ENCODE results near the gene GOSR2. TPM values are rescaled to one million over a fixed set of nuclear protein-coding genes. Genes with fewer than 3 reads are reported as not detected.
"Not testable (repeated sequence)": the region's sequence is repeated elsewhere in the genome, so short reads cannot be mapped to it uniquely, and the experiment has no call there.

The GOSR2 gene
- total RNA-seq, 3 donors from 2014 or later (not counting 1 experiment from before 2014, with no cell fraction given), result 55.7 to 66.7 (median 59.1) TPM

- H3K4me1 Mint-ChIP-seq, result peaks cover 0 to 5% of the 10 kb centered on the region in 2 donors
- no peak overlapping the region for H3K27ac ChIP-seq (ENCODE audit: low read length)
- H3K36me3 Mint-ChIP-seq, result no peaks in the 10 kb centered on the region
- peaks cover 8% of the 10 kb centered on the region for H3K27me3 ChIP-seq (ENCODE audit: control insufficient read depth, insufficient read depth, low read length)
- TF ChIP-seq CTCF (IDR thresholded peaks at IDR 0.05), result no peak
- no peaks in the 10 kb centered on the region for H3K9me3 Mint-ChIP-seq
- H3K27ac Mint-ChIP-seq, result no peak overlapping the region
- no peaks in the 10 kb centered on the region for H3K36me3 ChIP-seq (ENCODE audit: control insufficient read depth, insufficient read depth, low read length)
- peaks cover 13% of the 10 kb centered on the region in 2 donors for H3K27me3 Mint-ChIP-seq (ENCODE audit: low read depth in 2 of 2)
- intact Hi-C loops (cut with micrococcal nuclease), result no loop called here
- H3K4me1 ChIP-seq (ENCODE audit: control insufficient read depth, insufficient read depth, low read length), result peaks cover 5% of the 10 kb centered on the region
- no peak overlapping the region for H3K4me3 ChIP-seq (ENCODE audit: low read length)
- H3K4me3 Mint-ChIP-seq, result no peak overlapping the region
- ATAC-seq (no peak), DNase-seq (no peak)
- no peaks in the 10 kb centered on the region for H3K9me3 ChIP-seq (ENCODE audit: control insufficient read depth, insufficient read depth, low read length)
- WGBS (ENCODE audit: insufficient coverage), result 80% methylated on average over 6 of the region's 6 CpGs
Observed at GRCh38 chr17:46983782-46984181, 60.8 kb downstream of the GOSR2 start.

- Histone ChIP-seq H3K27ac (ENCODE audit: low read length) (no peak overlapping the region), H3K36me3 (ENCODE audit: control insufficient read depth, insufficient read depth, low read length) (no peaks in the 10 kb centered on the region), H3K27me3 (ENCODE audit: control insufficient read depth, insufficient read depth, low read length) (peaks cover 7% of the 10 kb centered on the region), H3K4me1 (ENCODE audit: control insufficient read depth, insufficient read depth, low read length) (peaks cover 3% of the 10 kb centered on the region), H3K9me3 (ENCODE audit: control insufficient read depth, insufficient read depth, low read length) (no peaks in the 10 kb centered on the region), H3K4me3 (ENCODE audit: low read length) (no peak overlapping the region)
- DNase-seq, result no peak
- no peak for ATAC-seq
- H3K27me3 Mint-ChIP-seq (ENCODE audit: low read depth in 2 of 2), result peaks cover 12 to 13% of the 10 kb centered on the region in 2 donors
- no peak overlapping the region for H3K27ac Mint-ChIP-seq
- 48% methylated on average over 5 of the region's 6 CpGs for WGBS (ENCODE audit: insufficient coverage)
- no peak overlapping the region for H3K4me3 Mint-ChIP-seq
- intact Hi-C loops (cut with micrococcal nuclease), result no loop called here
- H3K4me1 Mint-ChIP-seq, result peaks cover 0 to 3% of the 10 kb centered on the region in 2 donors
- no peak for TF ChIP-seq CTCF (IDR thresholded peaks at IDR 0.05)
- H3K36me3 Mint-ChIP-seq, result no peaks in the 10 kb centered on the region
- H3K9me3 Mint-ChIP-seq, result no peaks in the 10 kb centered on the region
Observed at GRCh38 chr17:46984341-46984740, 61.4 kb downstream of the GOSR2 start.

- TF ChIP-seq CTCF (IDR thresholded peaks at IDR 0.05), result no peak
- 84% methylated on average over 5 of the region's 5 CpGs for WGBS (ENCODE audit: insufficient coverage)
- Histone ChIP-seq H3K27ac (ENCODE audit: low read length) (no peak overlapping the region), H3K4me3 (ENCODE audit: low read length) (no peak overlapping the region), H3K4me1 (ENCODE audit: control insufficient read depth, insufficient read depth, low read length) (no peaks in the 10 kb centered on the region), H3K9me3 (ENCODE audit: control insufficient read depth, insufficient read depth, low read length) (no peaks in the 10 kb centered on the region), H3K27me3 (ENCODE audit: control insufficient read depth, insufficient read depth, low read length) (peaks cover 3% of the 10 kb centered on the region), H3K36me3 (ENCODE audit: control insufficient read depth, insufficient read depth, low read length) (no peaks in the 10 kb centered on the region)
- Mint-ChIP-seq H3K27me3 (ENCODE audit: low read depth in 2 of 2) (peaks cover 7% of the 10 kb centered on the region in 2 donors), H3K36me3 (no peaks in the 10 kb centered on the region), H3K4me1 (no peaks in the 10 kb centered on the region), H3K27ac (no peak overlapping the region), H3K4me3 (no peak overlapping the region), H3K9me3 (no peaks in the 10 kb centered on the region)
- ATAC-seq, result no peak
- DNase-seq, result no peak
- intact Hi-C loops (cut with micrococcal nuclease), result no loop called here
Observed at GRCh38 chr17:46984892-46985291, 61.9 kb downstream of the GOSR2 start.

GRCh38 chr17:46986366-46986765, 63.4 kb downstream of the GOSR2 start:
- Histone ChIP-seq H3K27ac (ENCODE audit: low read length) (no peak overlapping the region), H3K9me3 (ENCODE audit: control insufficient read depth, insufficient read depth, low read length) (no peaks in the 10 kb centered on the region), H3K36me3 (ENCODE audit: control insufficient read depth, insufficient read depth, low read length) (no peaks in the 10 kb centered on the region), H3K4me1 (ENCODE audit: control insufficient read depth, insufficient read depth, low read length) (no peaks in the 10 kb centered on the region), H3K27me3 (ENCODE audit: control insufficient read depth, insufficient read depth, low read length) (no peaks in the 10 kb centered on the region), H3K4me3 (ENCODE audit: low read length) (no peak overlapping the region)
- intact Hi-C loops (cut with micrococcal nuclease), result no loop called here
- DNase-seq (no peak), ATAC-seq (no peak)
- Mint-ChIP-seq H3K4me3 (no peak overlapping the region), H3K36me3 (no peaks in the 10 kb centered on the region), H3K27ac (no peak overlapping the region), H3K9me3 (no peaks in the 10 kb centered on the region), H3K27me3 (ENCODE audit: low read depth in 2 of 2) (no peaks in the 10 kb centered on the region), H3K4me1 (no peaks in the 10 kb centered on the region)
- WGBS (ENCODE audit: insufficient coverage), result 89% methylated on average over 7 of the region's 7 CpGs
- TF ChIP-seq CTCF (IDR thresholded peaks at IDR 0.05), result no peak

- intact Hi-C loops (cut with micrococcal nuclease); H3K36me3 ChIP-seq (ENCODE audit: control insufficient read depth, insufficient read depth, low read length); ATAC-seq; H3K4me1 Mint-ChIP-seq; H3K4me1 ChIP-seq (ENCODE audit: control insufficient read depth, insufficient read depth, low read length); H3K27me3 ChIP-seq (ENCODE audit: control insufficient read depth, insufficient read depth, low read length); H3K27me3 Mint-ChIP-seq (ENCODE audit: low read depth in 2 of 2); DNase-seq; H3K4me3 Mint-ChIP-seq; H3K4me3 ChIP-seq (ENCODE audit: low read length); H3K36me3 Mint-ChIP-seq; H3K27ac Mint-ChIP-seq; H3K27ac ChIP-seq (ENCODE audit: low read length); H3K9me3 Mint-ChIP-seq; H3K9me3 ChIP-seq (ENCODE audit: control insufficient read depth, insufficient read depth, low read length): not testable (repeated sequence)
- WGBS (ENCODE audit: insufficient coverage), result 93% methylated on average over 5 of the region's 5 CpGs
Observed at GRCh38 chr17:46987927-46988326, 65.0 kb downstream of the GOSR2 start.

All from natural killer cell (primary cell).